Activated naive CD4-positive, alpha-beta T cell treated with anti-CD3 and anti-CD28 coated beads, Interleukin-2, amount 50 U/mL, for 24 hours (primary cell): ENCODE results near the gene ADAM29.
"Not testable (repeated sequence)": the region's sequence is repeated elsewhere in the genome, so short reads cannot be mapped to it uniquely, and the experiment has no call there.

Experiments
- H3K27ac Mint-ChIP-seq: one replicate; pipeline ENCODE4 v1.8.0; 2021; ENCODE audit warnings: mild to moderate bottlenecking, mixed read lengths
- H3K27me3 Mint-ChIP-seq: one replicate; pipeline ENCODE4 v1.8.0; 2021; ENCODE audit warnings: mixed read lengths
- H3K36me3 Mint-ChIP-seq: one replicate; pipeline ENCODE4 v1.8.0; 2021; ENCODE audit warnings: mixed read lengths
- H3K4me1 Mint-ChIP-seq: one replicate; pipeline ENCODE4 v1.8.0; 2021; ENCODE audit warnings: mixed read lengths
- H3K4me3 Mint-ChIP-seq: one replicate; pipeline ENCODE4 v1.8.0; 2021; ENCODE audit warnings: mild to moderate bottlenecking, mixed read lengths
- H3K9me3 Mint-ChIP-seq: one replicate; pipeline ENCODE4 v1.8.0; 2021; ENCODE audit warnings: mixed read lengths

The ADAM29 gene

DNA sequence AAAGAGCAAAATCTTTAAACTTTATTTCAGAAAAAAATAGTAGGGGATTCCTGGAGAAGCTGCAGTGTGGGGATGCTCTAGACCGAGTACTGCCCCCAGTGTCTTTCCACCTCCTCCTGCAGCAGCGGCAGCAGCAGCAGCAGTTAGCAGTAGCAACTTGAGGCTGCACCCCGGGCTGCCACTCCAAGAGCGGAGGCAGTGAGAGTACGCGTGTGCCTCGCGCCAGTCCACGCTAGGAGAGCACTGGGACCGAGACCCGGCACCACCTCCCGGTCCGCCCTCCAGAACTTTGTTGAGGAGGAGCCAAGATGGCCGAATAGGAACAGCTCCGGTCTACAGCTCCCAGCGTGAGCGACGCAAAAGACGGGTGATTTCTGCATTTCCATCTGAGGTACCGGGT is 101.3 kb downstream of the ADAM29 start:
- not testable (repeated sequence) for H3K9me3 Mint-ChIP-seq, H3K4me1 Mint-ChIP-seq, H3K4me3 Mint-ChIP-seq, H3K27me3 Mint-ChIP-seq, H3K36me3 Mint-ChIP-seq, H3K27ac Mint-ChIP-seq
